ENCODE results near the gene SRSF6.

DNA sequence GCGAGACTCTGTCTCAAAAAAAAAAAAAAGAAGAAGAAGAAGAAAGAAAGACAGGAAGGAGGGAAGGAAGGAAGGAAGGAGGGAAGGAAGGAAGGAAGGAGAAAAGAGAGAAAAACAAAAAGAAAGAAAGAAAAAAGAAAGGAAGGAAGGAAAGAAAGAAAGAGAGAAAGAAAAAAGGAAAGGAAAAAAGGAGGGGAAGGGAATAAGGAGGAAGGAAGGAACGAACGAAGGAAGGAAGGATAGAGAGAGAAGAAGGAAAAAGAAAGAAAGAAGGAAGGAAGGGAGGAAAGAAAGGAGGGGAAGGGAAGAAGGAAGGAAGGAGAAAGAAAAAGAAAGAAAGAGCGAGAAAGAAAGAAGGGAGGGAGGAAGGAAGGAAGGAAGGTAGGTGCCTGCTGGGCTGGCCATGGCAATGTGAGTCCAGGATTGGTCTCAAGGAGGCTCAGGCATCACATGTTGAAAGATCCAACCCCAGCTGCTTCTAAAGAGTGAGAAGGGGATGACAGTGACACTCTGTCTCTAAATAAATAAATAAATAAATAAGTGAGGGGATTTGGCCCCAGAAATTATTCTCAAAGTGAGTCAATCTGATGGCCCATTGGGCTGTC, 24.3 kb upstream of the SRSF6 start:
- TF ChIP-seq, protein P1, sequence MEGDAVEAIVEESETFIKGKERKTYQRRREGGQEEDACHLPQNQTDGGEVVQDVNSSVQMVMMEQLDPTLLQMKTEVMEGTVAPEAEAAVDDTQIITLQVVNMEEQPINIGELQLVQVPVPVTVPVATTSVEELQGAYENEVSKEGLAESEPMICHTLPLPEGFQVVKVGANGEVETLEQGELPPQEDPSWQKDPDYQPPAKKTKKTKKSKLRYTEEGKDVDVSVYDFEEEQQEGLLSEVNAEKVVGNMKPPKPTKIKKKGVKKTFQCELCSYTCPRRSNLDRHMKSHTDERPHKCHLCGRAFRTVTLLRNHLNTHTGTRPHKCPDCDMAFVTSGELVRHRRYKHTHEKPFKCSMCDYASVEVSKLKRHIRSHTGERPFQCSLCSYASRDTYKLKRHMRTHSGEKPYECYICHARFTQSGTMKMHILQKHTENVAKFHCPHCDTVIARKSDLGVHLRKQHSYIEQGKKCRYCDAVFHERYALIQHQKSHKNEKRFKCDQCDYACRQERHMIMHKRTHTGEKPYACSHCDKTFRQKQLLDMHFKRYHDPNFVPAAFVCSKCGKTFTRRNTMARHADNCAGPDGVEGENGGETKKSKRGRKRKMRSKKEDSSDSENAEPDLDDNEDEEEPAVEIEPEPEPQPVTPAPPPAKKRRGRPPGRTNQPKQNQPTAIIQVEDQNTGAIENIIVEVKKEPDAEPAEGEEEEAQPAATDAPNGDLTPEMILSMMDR (IDR thresholded peaks at IDR 0.05; ENCODE audit: insufficient read depth, low read length, poor library complexity, severe bottlenecking) = no peak
- TF ChIP-seq EZH2phosphoT487 (conservative IDR thresholded peaks at IDR 0.05; ENCODE audit: low read length) = no peak
